Astrocyte (in vitro differentiated cells and primary cell): Measurements from ENCODE around the gene FAM167B. TPM values are rescaled to one million over a fixed set of nuclear protein-coding genes. Genes with fewer than 3 reads are reported as not detected.

Source experiments
- DNase-seq: peaks from one replicate; pipeline ENCODE4 v3.0.0-alpha.2; 2010; ENCODE audit warnings: low read depth
- FAIRE-seq: peaks from 2 replicates; lab custom pipeline; 2011; peaks lifted over from hg19 to GRCh38; lab: Jason Lieb, UNC
- H2AFZ ChIP-seq: 2 replicates; pipeline ENCODE4 v1.6.0; 2012; ENCODE audit warnings: low read depth, low read length, inconsistent platforms
- H3K27ac ChIP-seq: 2 replicates; pipeline ENCODE4 v1.5.1; 2011; ENCODE audit warnings: low read depth, low read length, inconsistent platforms
- H3K27me3 ChIP-seq: 2 replicates; pipeline ENCODE4 v1.6.0; 2011; ENCODE audit warnings: low read length, inconsistent platforms; ENCODE audit not compliant: insufficient read depth
- H3K36me3 ChIP-seq: 2 replicates; pipeline ENCODE4 v1.5.1; 2011; ENCODE audit warnings: low read length, inconsistent platforms; ENCODE audit not compliant: insufficient read depth
- H3K4me1 ChIP-seq: 2 replicates; pipeline ENCODE4 v1.5.1; 2011; ENCODE audit warnings: low read length, inconsistent platforms; ENCODE audit not compliant: insufficient read depth
- H3K4me2 ChIP-seq: 2 replicates; pipeline ENCODE4 v1.6.0; 2012; ENCODE audit warnings: low read length, inconsistent platforms
- H3K4me3 ChIP-seq: 2 replicates; pipeline ENCODE4 v1.5.1; 2011; ENCODE audit warnings: low read depth, mild to moderate bottlenecking, low read length, inconsistent platforms; ENCODE audit not compliant: insufficient read depth
- H3K79me2 ChIP-seq: 2 replicates; pipeline ENCODE4 v1.6.0; 2012; ENCODE audit warnings: mild to moderate bottlenecking, low read length, inconsistent platforms; ENCODE audit not compliant: insufficient read depth
- H3K9ac ChIP-seq: 2 replicates; pipeline ENCODE4 v1.6.0; 2012; ENCODE audit warnings: mild to moderate bottlenecking, low read length, inconsistent platforms
- H3K9me3 ChIP-seq: 2 replicates; pipeline ENCODE4 v1.5.1; 2012; ENCODE audit warnings: low read depth, mild to moderate bottlenecking, low read length, inconsistent platforms; ENCODE audit not compliant: insufficient read depth
- H4K20me1 ChIP-seq: 2 replicates; pipeline ENCODE4 v1.6.0; 2012; ENCODE audit warnings: low read length, inconsistent platforms; ENCODE audit not compliant: insufficient read depth
- H3K27ac Mint-ChIP-seq: one replicate; pipeline ENCODE4 v1.8.0; 2021; ENCODE audit warnings: mild to moderate bottlenecking, mixed read lengths; ENCODE audit not compliant: unreplicated experiment
- H3K27me3 Mint-ChIP-seq: one replicate; pipeline ENCODE4 v1.8.0; 2021; ENCODE audit warnings: low read depth, mixed read lengths; ENCODE audit not compliant: unreplicated experiment
- H3K36me3 Mint-ChIP-seq: one replicate; pipeline ENCODE4 v1.8.0; 2021; ENCODE audit warnings: low read depth, mixed read lengths; ENCODE audit not compliant: unreplicated experiment
- H3K4me1 Mint-ChIP-seq: one replicate; pipeline ENCODE4 v1.8.0; 2021; ENCODE audit warnings: low read depth, mixed read lengths; ENCODE audit not compliant: unreplicated experiment
- H3K4me3 Mint-ChIP-seq: one replicate; pipeline ENCODE4 v1.8.0; 2021; ENCODE audit warnings: mild to moderate bottlenecking, moderate library complexity, mixed read lengths; ENCODE audit not compliant: unreplicated experiment
- H3K9me3 Mint-ChIP-seq: one replicate; pipeline ENCODE4 v1.8.0; 2021; ENCODE audit warnings: mild to moderate bottlenecking, mixed read lengths; ENCODE audit not compliant: unreplicated experiment
- EZH2 ChIP-seq: IDR thresholded peaks from 2 replicates; pipeline ENCODE4 v1.6.1; 2012; ENCODE audit warnings: mild to moderate bottlenecking, low read length, inconsistent platforms; ENCODE audit not compliant: insufficient read depth
- total RNA-seq: library from RNA; stranded (reverse); gene quantifications from 2 replicates; pipeline ENCODE4 v1.2.1, GENCODE V29; 2021
- TF ChIP-seq, protein P1 (sequence below): IDR thresholded peaks from 2 replicates; pipeline ENCODE4 v1.5.1; 2011; ENCODE audit warnings: low read depth, mild to moderate bottlenecking, inconsistent platforms, low read length, moderate library complexity; ENCODE audit not compliant: insufficient read depth

FAM167B gene
- total RNA-seq, 1 donor from 2014 or later = 0.64 TPM

- FAIRE-seq (no peak), DNase-seq (no peak)
- no peaks in the 10 kb centered on the region for H3K4me1 Mint-ChIP-seq
- H3K27ac ChIP-seq = no peak overlapping the region
- TF ChIP-seq, protein P1, sequence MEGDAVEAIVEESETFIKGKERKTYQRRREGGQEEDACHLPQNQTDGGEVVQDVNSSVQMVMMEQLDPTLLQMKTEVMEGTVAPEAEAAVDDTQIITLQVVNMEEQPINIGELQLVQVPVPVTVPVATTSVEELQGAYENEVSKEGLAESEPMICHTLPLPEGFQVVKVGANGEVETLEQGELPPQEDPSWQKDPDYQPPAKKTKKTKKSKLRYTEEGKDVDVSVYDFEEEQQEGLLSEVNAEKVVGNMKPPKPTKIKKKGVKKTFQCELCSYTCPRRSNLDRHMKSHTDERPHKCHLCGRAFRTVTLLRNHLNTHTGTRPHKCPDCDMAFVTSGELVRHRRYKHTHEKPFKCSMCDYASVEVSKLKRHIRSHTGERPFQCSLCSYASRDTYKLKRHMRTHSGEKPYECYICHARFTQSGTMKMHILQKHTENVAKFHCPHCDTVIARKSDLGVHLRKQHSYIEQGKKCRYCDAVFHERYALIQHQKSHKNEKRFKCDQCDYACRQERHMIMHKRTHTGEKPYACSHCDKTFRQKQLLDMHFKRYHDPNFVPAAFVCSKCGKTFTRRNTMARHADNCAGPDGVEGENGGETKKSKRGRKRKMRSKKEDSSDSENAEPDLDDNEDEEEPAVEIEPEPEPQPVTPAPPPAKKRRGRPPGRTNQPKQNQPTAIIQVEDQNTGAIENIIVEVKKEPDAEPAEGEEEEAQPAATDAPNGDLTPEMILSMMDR = no peak
- no peak for TF ChIP-seq EZH2
- H3K4me2 ChIP-seq = no peak overlapping the region
- no peaks in the 10 kb centered on the region for H3K9me3 ChIP-seq
- H3K36me3 ChIP-seq = no peaks in the 10 kb centered on the region
- no peaks in the 10 kb centered on the region for H3K36me3 Mint-ChIP-seq
- no peak overlapping the region for H3K4me3 ChIP-seq
- H3K27ac Mint-ChIP-seq = no peak overlapping the region
- no peaks in the 10 kb centered on the region for H3K9me3 Mint-ChIP-seq
- H3K27me3 ChIP-seq = no peaks in the 10 kb centered on the region
- H3K4me1 ChIP-seq = no peaks in the 10 kb centered on the region
- H2AFZ ChIP-seq = no peak overlapping the region
- no peaks in the 10 kb centered on the region for H3K79me2 ChIP-seq
- no peak overlapping the region for H3K4me3 Mint-ChIP-seq
- H3K9ac ChIP-seq = no peak overlapping the region
- H3K27me3 Mint-ChIP-seq = no peaks in the 10 kb centered on the region
- no peaks in the 10 kb centered on the region for H4K20me1 ChIP-seq
Measured at GRCh38 chr1:32285658-32286057, 38.6 kb downstream of the FAM167B start.

- Histone ChIP-seq H3K36me3 (no peaks in the 10 kb centered on the region), H3K4me3 (no peak overlapping the region), H3K9ac (no peak overlapping the region), H3K27me3 (no peaks in the 10 kb centered on the region), H2AFZ (no peak overlapping the region), H3K79me2 (no peaks in the 10 kb centered on the region), H3K9me3 (no peaks in the 10 kb centered on the region), H3K4me1 (peaks cover 6% of the 10 kb centered on the region), H4K20me1 (no peaks in the 10 kb centered on the region), H3K4me2 (no peak overlapping the region), H3K27ac (no peak overlapping the region)
- TF ChIP-seq EZH2 = no peak
- TF ChIP-seq, protein P1 = no peak
- DNase-seq (no peak), FAIRE-seq (no peak)
- H3K9me3 Mint-ChIP-seq = no peaks in the 10 kb centered on the region
- no peaks in the 10 kb centered on the region for H3K27me3 Mint-ChIP-seq
- H3K4me1 Mint-ChIP-seq = peaks cover 5% of the 10 kb centered on the region
- H3K36me3 Mint-ChIP-seq = no peaks in the 10 kb centered on the region
- H3K4me3 Mint-ChIP-seq = no peak overlapping the region
- no peak overlapping the region for H3K27ac Mint-ChIP-seq
Measured at GRCh38 chr1:32286763-32287162, 39.7 kb downstream of the FAM167B start.

GRCh38 chr1:32289256-32289655, 42.2 kb downstream of the FAM167B start:
- H3K36me3 ChIP-seq = no peaks in the 10 kb centered on the region
- Mint-ChIP-seq H3K4me1 (peaks cover 5% of the 10 kb centered on the region), H3K36me3 (no peaks in the 10 kb centered on the region), H3K27me3 (no peaks in the 10 kb centered on the region), H3K9me3 (no peaks in the 10 kb centered on the region), H3K27ac (no peak overlapping the region), H3K4me3 (no peak overlapping the region)
- no peak for FAIRE-seq
- no peak overlapping the region for H3K9ac ChIP-seq
- H3K4me1 ChIP-seq = peaks cover 6% of the 10 kb centered on the region
- H3K27ac ChIP-seq = no peak overlapping the region
- TF ChIP-seq, protein P1 = no peak
- no peak for TF ChIP-seq EZH2
- H2AFZ ChIP-seq = no peak overlapping the region
- no peak overlapping the region for H3K4me2 ChIP-seq
- no peak for DNase-seq
- no peak overlapping the region for H3K4me3 ChIP-seq
- H3K9me3 ChIP-seq = no peaks in the 10 kb centered on the region
- peaks cover 5% of the 10 kb centered on the region for H4K20me1 ChIP-seq
- H3K79me2 ChIP-seq = peaks cover 21% of the 10 kb centered on the region
- no peaks in the 10 kb centered on the region for H3K27me3 ChIP-seq
